NCI-H510A (cell line): ENCODE measurements around the gene SPINT2.

Experiments
- DNase-seq: peaks from one replicate; lab custom pipeline; 2025; lab: John Stamatoyannopoulos, UW

The SPINT2 gene

DNA sequence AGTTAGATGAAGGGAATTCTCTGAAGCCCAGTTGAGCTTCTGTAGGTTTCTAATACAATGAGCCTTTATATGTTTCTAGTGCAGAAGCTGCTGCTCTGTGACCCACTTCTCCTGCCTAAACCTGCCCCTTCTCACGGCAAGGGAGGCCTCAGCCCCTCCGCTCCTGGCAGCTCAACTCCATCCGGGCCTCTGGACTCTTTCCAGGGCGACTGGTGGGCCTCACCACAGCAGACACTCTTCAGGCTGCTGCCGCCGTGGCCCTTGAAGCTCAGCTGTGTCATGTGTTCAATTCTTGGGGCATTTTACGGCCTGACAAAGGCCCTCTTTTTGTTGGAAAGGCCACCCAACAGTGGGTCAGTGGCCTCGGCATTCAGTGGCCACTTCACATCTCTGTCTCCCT, 29.7 kb downstream of the SPINT2 start:
- DNase-seq = no peak

DNA sequence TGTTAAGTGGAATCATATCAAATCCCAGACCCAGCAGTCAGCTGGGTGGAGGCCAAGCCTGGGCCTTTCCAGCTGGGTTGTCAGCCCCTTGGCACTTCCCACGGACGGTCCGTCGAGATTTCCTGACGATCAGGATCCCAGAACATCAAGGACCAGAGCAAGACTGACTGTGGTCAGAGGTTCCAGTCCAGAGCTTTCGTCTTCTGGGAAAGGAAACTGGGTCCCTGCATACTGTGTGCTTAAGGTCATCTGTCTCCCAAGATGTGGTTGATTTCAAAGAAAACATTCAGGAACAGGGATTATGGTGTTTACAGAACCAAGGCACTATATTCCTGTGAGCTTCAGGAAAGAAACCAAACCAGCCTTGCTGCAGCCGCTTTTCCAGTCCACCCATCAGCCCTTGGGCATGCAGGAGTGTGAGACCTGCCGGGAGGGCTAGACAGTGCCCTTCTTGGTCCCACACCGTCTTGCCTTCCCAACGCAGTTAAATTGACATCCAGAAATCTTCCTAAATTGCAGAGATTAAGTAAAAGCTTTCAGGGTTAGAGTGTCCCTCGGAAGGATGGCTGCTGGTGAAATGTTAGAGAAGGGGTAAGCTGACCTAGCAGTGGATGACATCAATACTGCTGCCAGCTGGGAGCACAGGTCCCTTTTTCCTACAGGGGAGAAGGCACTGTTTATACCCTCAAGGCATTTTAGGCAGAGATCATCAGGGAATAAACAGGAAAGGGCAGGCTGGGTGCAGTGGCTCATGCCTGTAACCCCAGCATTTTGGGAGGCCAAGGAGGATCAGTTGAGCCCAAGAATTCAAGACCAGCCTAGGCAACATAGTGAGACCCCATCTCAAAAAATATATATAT, 34.7 kb downstream of the SPINT2 start:
- DNase-seq = no peak

GRCh38 chr19:38303517-38304351, 39.4 kb downstream of the SPINT2 start, which contains the start of gene C19orf33:
Gene C19orf33 (plus strand): TSS chr19:38304251. CDS start chr19:38304262, 11 bp downstream.
- DNase-seq = no peak

DNA sequence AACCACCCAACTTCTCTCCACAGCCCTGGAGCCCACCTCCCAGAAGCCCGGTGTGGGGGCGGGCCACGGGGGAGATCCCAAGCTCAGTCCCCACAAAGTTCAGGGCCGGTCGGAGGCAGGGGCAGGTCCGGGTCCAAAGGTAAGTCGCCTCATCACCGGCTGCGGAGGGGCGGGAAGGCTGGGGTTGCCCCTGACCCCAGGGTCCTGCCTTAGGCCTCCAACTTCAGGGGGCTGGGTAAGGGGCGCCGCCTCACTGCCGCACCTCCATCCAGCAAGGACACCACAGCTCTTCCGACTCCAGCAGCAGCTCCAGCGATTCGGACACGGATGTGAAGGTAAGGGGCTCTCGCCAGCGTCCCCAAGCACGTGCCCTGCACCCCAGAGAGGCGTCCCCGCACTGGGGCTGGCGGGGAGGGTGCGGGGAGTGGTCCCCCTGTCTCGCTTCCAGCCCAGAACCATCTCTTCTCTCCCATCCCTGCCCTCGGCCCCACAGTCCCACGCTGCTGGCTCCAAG, 40.0 kb downstream of the SPINT2 start:
- no peak for DNase-seq

GRCh38 chr19:38304866-38305429, 40.6 kb downstream of the SPINT2 start:
- no peak for DNase-seq

DNA sequence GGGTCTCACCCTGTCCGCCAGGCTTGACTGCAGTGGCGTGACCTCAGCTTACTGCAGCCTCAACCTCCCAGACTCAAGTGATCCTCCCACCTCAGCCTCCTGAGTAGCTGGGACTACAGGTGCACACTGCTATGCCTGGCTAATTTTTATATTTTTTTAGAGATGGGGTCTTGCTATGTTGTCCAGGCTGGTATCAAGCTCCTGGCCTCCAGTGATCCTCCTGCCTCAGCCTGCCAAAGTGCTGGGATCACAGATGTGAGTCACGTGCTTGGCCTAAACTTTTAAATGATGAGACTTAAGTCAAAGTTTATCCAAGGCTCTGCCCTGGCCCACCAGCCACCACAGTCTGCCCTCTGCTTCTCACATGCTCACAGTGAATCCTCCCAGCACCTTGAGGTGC, 41.9 kb downstream of the SPINT2 start:
- DNase-seq = no peak

- no peak for DNase-seq
These were observed 42.7 kb downstream of the SPINT2 start for GRCh38 chr19:38307076-38307475.

DNA sequence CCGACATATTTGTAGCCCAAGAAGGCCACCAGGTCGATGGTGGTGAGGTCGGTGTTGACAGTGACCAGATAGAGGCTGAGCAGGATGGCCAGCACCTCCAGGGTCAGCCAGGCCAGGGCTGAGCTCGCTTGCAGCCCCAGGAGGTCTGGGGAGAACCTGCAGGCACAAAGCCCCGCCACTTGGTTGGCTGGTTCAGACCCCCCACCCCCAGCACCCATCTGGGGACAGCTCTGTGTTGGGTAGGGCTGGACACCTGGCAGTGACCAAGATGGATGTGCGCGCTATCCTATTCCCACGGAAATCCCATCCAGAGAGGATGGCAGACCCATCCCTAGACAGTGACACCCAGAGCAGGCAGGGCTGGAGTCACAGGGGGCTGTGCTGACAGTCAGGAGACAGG, 43.2 kb downstream of the SPINT2 start:
- DNase-seq = no peak

DNA sequence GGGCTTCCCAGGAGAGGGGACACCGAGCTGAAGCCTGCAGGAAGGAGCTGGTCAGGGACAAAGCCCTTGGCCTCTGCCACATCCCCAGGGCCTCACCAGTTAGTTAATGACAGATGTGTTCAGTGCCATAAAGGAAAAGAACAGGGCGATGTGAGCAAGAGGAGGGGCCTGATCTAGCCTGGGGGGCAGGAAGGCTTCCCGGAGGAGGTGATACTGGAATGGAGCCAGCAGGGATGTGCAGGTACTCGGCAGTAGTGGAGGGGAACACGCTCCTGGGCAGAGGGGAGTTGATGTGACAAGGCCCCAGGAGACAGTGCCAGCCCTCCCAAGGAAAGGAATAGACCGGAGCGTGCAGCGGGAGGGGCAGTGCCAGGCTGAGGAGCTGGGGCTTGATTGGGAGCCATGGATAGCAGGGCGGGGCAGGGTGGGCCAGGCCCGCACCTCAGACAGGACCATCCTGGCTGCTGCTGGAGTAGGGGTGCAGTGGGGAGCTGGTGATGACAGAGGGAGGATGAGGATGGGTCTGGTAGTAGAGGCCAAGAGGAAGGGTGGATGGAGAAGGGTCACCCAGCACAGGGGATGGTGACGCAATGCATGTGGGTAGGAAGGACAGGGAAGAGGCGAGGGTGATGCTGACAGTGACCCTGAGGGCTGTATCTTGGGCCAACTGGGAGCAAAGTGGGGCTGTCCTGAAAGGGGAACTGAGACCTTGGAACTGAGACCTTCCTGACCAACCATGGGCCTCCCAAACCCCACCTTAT, 43.8 kb downstream of the SPINT2 start:
- no peak for DNase-seq

DNA sequence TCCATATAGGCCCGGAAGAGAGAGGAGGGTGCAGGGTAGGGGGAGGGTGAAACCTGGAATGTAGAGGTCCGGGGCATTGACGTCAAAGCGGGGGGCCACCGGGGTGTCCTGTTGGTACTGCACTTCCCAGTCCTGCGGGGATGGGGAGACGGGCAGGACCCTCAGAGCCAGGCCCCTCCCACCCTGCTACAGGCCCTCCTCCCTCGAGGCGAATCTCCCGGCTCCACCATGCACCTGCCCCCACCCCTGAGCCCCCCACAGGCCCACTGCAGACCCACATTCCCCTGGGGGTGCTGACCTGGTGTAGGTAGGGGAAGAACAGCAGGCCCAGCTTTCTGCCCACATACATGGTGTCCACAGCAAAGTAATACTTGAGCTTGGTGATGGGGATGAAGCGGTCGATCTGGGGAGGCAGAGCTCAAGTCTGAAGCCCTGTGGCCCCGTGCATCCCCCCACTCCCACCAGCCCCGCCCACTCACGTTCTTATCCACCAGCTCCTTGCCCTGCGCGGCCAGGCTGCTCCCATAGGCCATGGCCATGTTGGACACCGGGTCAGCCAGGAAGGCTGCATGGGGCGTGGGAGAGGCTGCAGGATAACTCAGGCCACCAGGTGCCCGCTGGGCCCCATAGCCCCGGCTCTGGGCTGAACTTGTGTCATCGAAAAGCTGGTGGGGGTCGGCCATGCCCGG, 44.7 kb downstream of the SPINT2 start:
- no peak for DNase-seq

- no peak for DNase-seq
These were observed 45.4 kb downstream of the SPINT2 start for GRCh38 chr19:38309615-38310278.

GRCh38 chr19:38310279-38310670, 45.9 kb downstream of the SPINT2 start:
- no peak for DNase-seq

GRCh38 chr19:38310986-38311385, 46.6 kb downstream of the SPINT2 start:
- DNase-seq = no peak

DNA sequence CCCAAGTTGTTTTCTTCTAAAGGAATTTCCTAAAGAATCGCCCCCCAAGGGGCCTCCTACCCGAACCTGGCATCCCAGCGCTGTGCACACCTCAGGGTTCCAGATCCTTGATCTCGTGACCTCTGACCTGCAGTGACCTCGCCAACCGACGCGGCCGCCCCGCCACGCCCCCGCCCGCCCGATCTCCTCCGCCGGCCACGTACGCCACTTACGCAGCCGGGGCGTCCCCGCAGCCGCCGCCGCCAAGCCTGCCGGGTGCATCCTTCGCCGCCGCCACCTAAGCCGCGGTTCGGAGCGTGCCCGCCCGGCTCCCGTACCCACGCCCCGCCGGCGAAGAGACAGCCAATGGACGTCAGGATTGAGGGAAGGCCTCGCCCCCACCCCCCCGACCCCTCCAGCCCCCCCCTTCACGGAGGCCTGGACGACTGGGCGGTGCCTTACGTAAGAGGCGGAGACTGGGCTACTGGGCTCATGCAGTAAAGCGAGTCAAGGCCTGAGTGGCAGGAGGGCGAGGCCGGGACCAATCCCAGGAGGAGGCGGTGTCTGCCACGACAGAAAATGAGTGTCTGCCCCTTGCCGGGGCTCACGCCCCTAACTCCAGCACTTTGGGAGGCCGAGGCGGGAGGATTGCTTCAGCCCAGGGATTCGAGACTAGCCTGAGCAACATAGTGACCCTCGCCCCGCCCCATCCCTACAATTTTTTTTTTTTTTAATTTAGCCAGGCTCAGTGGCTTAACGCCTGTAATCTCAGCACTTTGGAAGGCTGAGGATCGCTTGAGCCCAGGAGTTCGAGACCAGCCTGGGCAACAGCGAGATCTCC, 51.5 kb downstream of the SPINT2 start, which contains the start of gene YIF1B:
Gene YIF1B, minus strand, starts transcription at position 291 of the 820 bp plus-strand sequence. Its CDS starts 30 bp downstream, at position 261.
- peak; percentile 95 for DNase-seq

DNA sequence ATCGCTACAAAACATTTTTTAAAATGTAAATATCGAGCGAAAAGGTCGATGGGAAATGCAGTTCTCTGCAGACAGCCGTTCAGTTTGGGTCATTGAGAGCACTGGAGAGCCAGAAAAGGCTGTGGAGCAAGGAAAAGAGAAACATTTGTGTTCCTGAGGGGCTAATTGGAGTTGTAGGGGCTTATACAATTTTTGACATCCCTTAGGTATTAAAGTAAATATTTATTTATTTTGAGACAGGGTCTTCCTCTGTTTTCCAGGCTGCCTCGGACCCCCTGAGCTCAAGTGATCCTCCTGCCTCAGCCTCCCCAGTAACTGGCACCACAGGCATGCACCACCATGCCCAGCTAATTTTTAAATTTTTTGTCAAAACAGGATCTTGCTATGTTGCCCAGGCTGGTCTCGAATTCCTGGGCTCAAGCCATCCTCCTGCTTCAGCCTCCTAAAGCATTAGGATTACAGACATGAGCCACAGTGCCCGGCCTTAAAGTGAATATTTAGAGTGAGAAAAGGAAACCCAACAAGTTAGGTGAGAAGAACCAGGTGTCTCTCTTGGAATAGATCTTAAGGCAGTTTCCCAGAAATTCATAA, 52.2 kb downstream of the SPINT2 start:
- DNase-seq = no peak

DNA sequence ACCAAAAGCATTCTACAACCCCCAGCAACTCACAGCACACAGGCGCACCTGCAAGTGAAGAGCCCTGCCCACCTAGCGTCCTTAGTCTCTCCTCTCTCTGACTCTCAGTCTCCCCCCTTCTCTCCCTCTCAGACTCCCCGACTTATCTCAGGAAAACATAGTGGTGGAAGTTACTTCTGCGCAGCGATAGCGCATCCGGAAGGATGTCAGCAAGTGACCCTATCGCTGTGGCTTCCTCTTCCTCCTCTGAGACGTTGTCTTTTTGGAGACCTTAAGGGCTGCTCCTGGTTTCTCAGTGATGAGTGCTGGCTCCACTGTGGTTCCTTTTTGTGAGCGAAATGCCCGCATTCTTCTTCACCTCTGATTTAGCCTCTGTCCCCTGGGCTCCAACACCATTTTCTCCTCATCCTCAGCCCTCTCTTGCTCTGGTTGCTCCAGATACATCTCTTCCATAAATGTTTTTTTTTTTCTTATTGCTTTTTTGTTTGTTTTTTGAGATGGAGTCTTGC, 52.8 kb downstream of the SPINT2 start:
- no peak for DNase-seq

DNA sequence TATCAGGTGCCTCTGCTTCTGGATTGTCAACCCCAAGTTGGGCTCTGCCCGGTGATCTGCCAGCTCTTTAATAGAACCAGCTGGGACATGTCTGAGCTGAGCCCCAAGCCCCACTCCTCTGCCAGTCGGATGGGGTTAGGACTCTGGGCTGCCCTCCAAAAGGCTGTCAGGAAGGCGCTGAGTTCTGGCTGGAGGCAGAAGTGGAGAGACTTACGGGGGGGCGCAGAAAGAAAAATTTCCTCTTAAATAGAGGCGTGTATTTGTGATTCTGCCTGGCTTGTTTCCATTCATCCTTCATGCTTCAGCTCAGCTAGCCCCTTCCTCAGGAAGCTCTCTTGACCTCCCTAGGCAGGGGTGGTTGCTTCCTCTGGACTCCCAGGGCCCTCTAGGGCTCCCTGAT, 54.3 kb downstream of the SPINT2 start:
- no peak for DNase-seq

- DNase-seq = no peak
These were observed 55.3 kb downstream of the SPINT2 start, which contains the start of gene KCNK6 for GRCh38 chr19:38319421-38320258. Gene KCNK6 (plus strand): TSS chr19:38319845. CDS start chr19:38319951, 106 bp downstream.
